GM23338 (cell line): ENCODE data around the gene THBS4. TPM values are rescaled to one million over a fixed set of nuclear protein-coding genes. Genes with fewer than 3 reads are reported as not detected.

Experiments
- ATAC-seq: fragments of 200-7000 bp; cut with Tn5 transposase; 3 replicates; pipeline ENCODE4 v1.9.1; 2020
- DNase-seq: peaks from one replicate; pipeline ENCODE4 v3.0.0-alpha.2; 2015; ENCODE audit warnings: low spot score
- H2AFZ ChIP-seq: fragments of 200-600 bp; sonication (generic); 2 replicates; pipeline ENCODE4 v1.8.0; 2016; ENCODE audit warnings: antibody characterized with exemption, mild to moderate bottlenecking, moderate library complexity
- H3F3A ChIP-seq: fragments of 200-600 bp; sonication (generic); replicated peaks from 2 replicates; pipeline ENCODE4 v1.8.0; 2017; ENCODE audit warnings: antibody characterized with exemption, mixed run types, low read depth
- H3K27ac ChIP-seq: fragments of 200-600 bp; sonication (generic); 2 replicates; pipeline ENCODE4 v1.6.1; 2016; ENCODE audit warnings: low read depth
- H3K27me3 ChIP-seq: fragments of 200-600 bp; sonication (generic); 2 replicates; pipeline ENCODE4 v1.8.0; 2016; ENCODE audit warnings: mild to moderate bottlenecking, mixed run types, moderate library complexity; ENCODE audit not compliant: insufficient read depth
- H3K36me3 ChIP-seq: fragments of 200-600 bp; sonication (generic); 2 replicates; pipeline ENCODE4 v1.8.0; 2016; ENCODE audit warnings: mild to moderate bottlenecking; ENCODE audit not compliant: insufficient read depth
- H3K4me1 ChIP-seq: fragments of 200-600 bp; sonication (generic); 2 replicates; pipeline ENCODE4 v1.8.0; 2016; ENCODE audit warnings: mild to moderate bottlenecking, moderate library complexity; ENCODE audit not compliant: insufficient read depth
- H3K4me2 ChIP-seq: fragments of 200-600 bp; sonication (generic); 2 replicates; pipeline ENCODE4 v1.7.1; 2017; ENCODE audit warnings: mixed run types
- H3K4me3 ChIP-seq: fragments of 200-600 bp; sonication (generic); 2 replicates; pipeline ENCODE4 v1.6.1; 2016; ENCODE audit warnings: mixed run types
- H3K79me2 ChIP-seq: fragments of 200-600 bp; sonication (generic); replicated peaks from 2 replicates; pipeline ENCODE4 v1.8.0; 2017; ENCODE audit warnings: mild to moderate bottlenecking; ENCODE audit not compliant: insufficient read depth
- H3K9me2 ChIP-seq: fragments of 200-600 bp; sonication (generic); 2 replicates; pipeline ENCODE4 v1.8.0; 2017; ENCODE audit not compliant: insufficient read depth
- H4K20me1 ChIP-seq: fragments of 200-600 bp; sonication (generic); replicated peaks from 2 replicates; pipeline ENCODE4 v1.8.0; 2017; ENCODE audit warnings: mild to moderate bottlenecking; ENCODE audit not compliant: insufficient read depth
- H3K27ac Mint-ChIP-seq: 2 replicates; pipeline ENCODE4 v1.8.0; 2020; ENCODE audit warnings: inconsistent platforms, mild to moderate bottlenecking, moderate library complexity, mixed read lengths
- H3K27me3 Mint-ChIP-seq: 3 replicates; pipeline ENCODE4 v1.8.0; 2022; ENCODE audit warnings: low read depth, mild to moderate bottlenecking, moderate library complexity, mixed read lengths, inconsistent platforms; ENCODE audit not compliant: insufficient read depth, poor library complexity
- H3K36me3 Mint-ChIP-seq: 3 replicates; pipeline ENCODE4 v1.8.0; 2021; ENCODE audit warnings: low read depth, mild to moderate bottlenecking, inconsistent platforms, moderate library complexity, mixed read lengths
- H3K4me1 Mint-ChIP-seq: 3 replicates; pipeline ENCODE4 v1.8.0; 2020; ENCODE audit warnings: mild to moderate bottlenecking, inconsistent platforms, mixed read lengths
- H3K4me3 Mint-ChIP-seq: 3 replicates; pipeline ENCODE4 v1.8.0; 2021; ENCODE audit warnings: moderate library complexity, mild to moderate bottlenecking, inconsistent platforms, mixed read lengths
- H3K9me3 Mint-ChIP-seq: 3 replicates; pipeline ENCODE4 v1.8.0; 2020; ENCODE audit warnings: moderate library complexity, mild to moderate bottlenecking, inconsistent platforms, mixed read lengths
- CREB1 ChIP-seq: fragments of 250-450 bp; sonication (Bioruptor Pico); IDR thresholded peaks from 2 replicates; pipeline ENCODE4 v1.5.0; 2020; ENCODE audit warnings: low read depth, mild to moderate bottlenecking, moderate library complexity
- CTCF ChIP-seq, 2 experiments: fragments of 200-600 bp in 1 of 2; sonication (generic) in 1 of 2; conservative IDR thresholded peaks; 2 replicates each; pipeline versions ENCODE4 v1.5.1 to v1.6.1; 2016 to 2017; ENCODE audit warnings: antibody characterized with exemption in 2 of 2, low read depth in 2 of 2, mild to moderate bottlenecking in 2 of 2, moderate library complexity in 1 of 2
- ETS1 ChIP-seq: IDR thresholded peaks from 2 replicates; pipeline ENCODE4 v1.6.1; 2016; ENCODE audit warnings: antibody characterized with exemption
- EZH2 ChIP-seq: fragments of 200-600 bp; sonication (generic); IDR thresholded peaks from one replicate; pipeline ENCODE4 v1.8.0; 2017; ENCODE audit warnings: antibody characterized with exemption, mild to moderate bottlenecking, low read depth; ENCODE audit not compliant: unreplicated experiment
- REST ChIP-seq: IDR thresholded peaks from one replicate; pipeline ENCODE4 v1.6.1; 2018; ENCODE audit warnings: antibody characterized with exemption; ENCODE audit not compliant: unreplicated experiment
- STAT1 ChIP-seq: IDR thresholded peaks from one replicate; pipeline ENCODE4 v1.6.1; 2016; ENCODE audit warnings: antibody characterized with exemption; ENCODE audit not compliant: unreplicated experiment
- ZNF114 ChIP-seq: fragments of 250-450 bp; sonication (Bioruptor Pico); IDR thresholded peaks from 2 replicates; pipeline ENCODE4 v1.5.0; 2020; ENCODE audit warnings: mild to moderate bottlenecking, moderate library complexity
- ZNF331 ChIP-seq: fragments of 250-450 bp; sonication (Bioruptor Pico); IDR thresholded peaks from 2 replicates; pipeline ENCODE4 v1.5.0; 2020; ENCODE audit warnings: low read depth, mild to moderate bottlenecking, moderate library complexity
- ZNF462 ChIP-seq: fragments of 250-450 bp; sonication (Bioruptor Pico); IDR thresholded peaks from 2 replicates; pipeline ENCODE4 v1.5.0; 2020; ENCODE audit warnings: mild to moderate bottlenecking, moderate library complexity
- polyA plus RNA-seq: library from polyadenylated mRNA; unstranded; fragments of >200 nt; fragmentation: Nextera tagmentation; extraction: Ambion mirVana; gene quantifications from 2 replicates; pipeline ENCODE4 v1.2.1, GENCODE V29; 2016
- total RNA-seq: library from RNA; depleted of rRNA; stranded (reverse); fragments of >200 nt; shearing (Covaris generic); gene quantifications from 2 replicates; pipeline ENCODE4 v1.2.3, GENCODE V29; 2014

THBS4 gene
- total and polyA plus RNA-seq, 2 experiments from 2014 or later = 14.0 to 23.2 TPM

GRCh38 chr5:80078921-80079320, 43.8 kb downstream of the THBS4 start:
- Histone ChIP-seq H3K36me3 (no peaks in the 10 kb centered on the region), H4K20me1 (no peaks in the 10 kb centered on the region), H2AFZ (no peak overlapping the region), H3K27me3 (no peaks in the 10 kb centered on the region), H3K4me2 (no peak overlapping the region), H3F3A (no peaks in the 10 kb centered on the region), H3K4me1 (no peaks in the 10 kb centered on the region), H3K4me3 (no peak overlapping the region), H3K9me2 (no peaks in the 10 kb centered on the region; the same call in 1 of the 2 replicates), H3K79me2 (no peaks in the 10 kb centered on the region), H3K27ac (no peak overlapping the region)
- no peaks in the 10 kb centered on the region; the same call in 2 of the 3 replicates for H3K9me3 Mint-ChIP-seq
- peaks cover 6% of the 10 kb centered on the region for H3K27me3 Mint-ChIP-seq
- no peak overlapping the region for H3K4me3 Mint-ChIP-seq
- H3K36me3 Mint-ChIP-seq = 0 out of 3 replicates have a peak, but pooled peaks cover 3% of the 10 kb centered on the region
- H3K4me1 Mint-ChIP-seq = peaks cover 9% of the 10 kb centered on the region; the same call in 2 of the 3 replicates
- H3K27ac Mint-ChIP-seq = no peak overlapping the region
- ATAC-seq (no peak), DNase-seq (no peak)
- TF ChIP-seq CREB1 (no peak), EZH2 (no peak), STAT1 (no peak), ETS1 (no peak), ZNF331 (CRISPR knock-in tag) (no peak)

GRCh38 chr5:80082281-80082680, 47.1 kb downstream of the THBS4 start:
- peaks cover 9% of the 10 kb centered on the region; the same call in 2 of the 3 replicates for H3K4me1 Mint-ChIP-seq
- H3K4me1 ChIP-seq = no peaks in the 10 kb centered on the region
- H3K4me3 ChIP-seq = no peak overlapping the region
- no peaks in the 10 kb centered on the region for H4K20me1 ChIP-seq
- DNase-seq (no peak), ATAC-seq (no peak)
- H3K27ac Mint-ChIP-seq = no peak overlapping the region
- 0 out of 3 replicates have a peak, but pooled peaks cover 3% of the 10 kb centered on the region for H3K36me3 Mint-ChIP-seq
- no peaks in the 10 kb centered on the region; the same call in 2 of the 3 replicates for H3K9me3 Mint-ChIP-seq
- H3K36me3 ChIP-seq = no peaks in the 10 kb centered on the region
- no peaks in the 10 kb centered on the region for H3K27me3 ChIP-seq
- peaks cover under 1% of the 10 kb centered on the region for H3K27me3 Mint-ChIP-seq
- H3K27ac ChIP-seq = no peak overlapping the region
- no peak overlapping the region for H3K4me3 Mint-ChIP-seq
- peak overlapping the region; percentile 4; the same call in 1 of the 2 replicates for H2AFZ ChIP-seq
- H3F3A ChIP-seq = no peaks in the 10 kb centered on the region
- H3K9me2 ChIP-seq = no peaks in the 10 kb centered on the region; the same call in 1 of the 2 replicates
- H3K4me2 ChIP-seq = no peak overlapping the region
- no peaks in the 10 kb centered on the region for H3K79me2 ChIP-seq
- no peak for TF ChIP-seq ZNF462 (CRISPR knock-in tag)
- TF ChIP-seq STAT1 = no peak
- no peak for TF ChIP-seq REST
- no peak for TF ChIP-seq CTCF (conservative IDR thresholded peaks at IDR 0.05; ENCODE audit: low read depth in 2 of 2)
- TF ChIP-seq CREB1 = no peak
- no peak for TF ChIP-seq ZNF114
